HepG2 (cell line): ENCODE measurements around the gene SEBOX. TPM values are rescaled to one million over a fixed set of nuclear protein-coding genes. Genes with fewer than 3 reads are reported as not detected.

Source experiments
- BCL3 ChIP-seq: sonication (generic); formaldehyde crosslinking; IDR thresholded peaks from 2 replicates; pipeline ENCODE4 v1.5.1; 2020; ENCODE audit warnings: mild to moderate bottlenecking, missing genetic modification reagents, moderate library complexity
- CCAR2 ChIP-seq: fragments of 200-400 bp; formaldehyde crosslinking; optimal IDR thresholded peaks from 2 replicates; pipeline ENCODE3; 2018; ENCODE audit warnings: low read depth, mild to moderate bottlenecking, low read length, moderate library complexity
- CENPBD1 ChIP-seq: sonication (generic); formaldehyde crosslinking; IDR thresholded peaks from 2 replicates; pipeline ENCODE4 v1.8.0; 2022; ENCODE audit warnings: missing genetic modification reagents, low read depth, mild to moderate bottlenecking, borderline replicate concordance
- FOXO1 ChIP-seq: sonication (generic); formaldehyde crosslinking; IDR thresholded peaks from 2 replicates; pipeline ENCODE4 v1.4.0; 2020; ENCODE audit warnings: missing genetic modification reagents
- GRHL1 ChIP-seq: sonication (generic); formaldehyde crosslinking; conservative IDR thresholded peaks from 2 replicates; pipeline ENCODE4 v1.8.0; 2022; ENCODE audit warnings: missing genetic modification reagents
- IRF2 ChIP-seq: IDR thresholded peaks from 2 replicates; pipeline ENCODE4 v1.6.1; 2018; ENCODE audit warnings: missing genetic modification reagents, missing compliant biosample characterization
- MIER2 ChIP-seq: IDR thresholded peaks from 2 replicates; pipeline ENCODE4 v1.6.1; 2016; ENCODE audit warnings: missing biosample characterization, missing genetic modification reagents
- MTA3 ChIP-seq: sonication (generic); formaldehyde crosslinking; IDR thresholded peaks from 2 replicates; pipeline ENCODE4 v1.4.0; 2020; ENCODE audit warnings: missing genetic modification reagents
- NCOA1 ChIP-seq: sonication (generic); formaldehyde crosslinking; IDR thresholded peaks from 2 replicates; pipeline ENCODE4 v1.9.0; 2021; ENCODE audit warnings: missing genetic modification reagents
- NFE2 ChIP-seq: sonication (generic); formaldehyde crosslinking; IDR thresholded peaks from 2 replicates; pipeline ENCODE4 v1.4.0; 2020; ENCODE audit warnings: missing genetic modification reagents
- SKIL ChIP-seq: sonication (generic); formaldehyde crosslinking; IDR thresholded peaks from 2 replicates; pipeline ENCODE4 v1.8.0; 2022; ENCODE audit warnings: missing genetic modification reagents, mild to moderate bottlenecking, moderate library complexity, borderline replicate concordance
- SRSF1 ChIP-seq: fragments of 200-400 bp; formaldehyde crosslinking; optimal IDR thresholded peaks from 2 replicates; pipeline ENCODE3; 2017; ENCODE audit warnings: mild to moderate bottlenecking, low read depth, low read length, moderate library complexity
- TFE3 ChIP-seq: IDR thresholded peaks from 2 replicates; pipeline ENCODE4 v1.6.1; 2016
- TRIM24 ChIP-seq: sonication (generic); formaldehyde crosslinking; IDR thresholded peaks from 2 replicates; pipeline ENCODE4 v1.8.0; 2022; ENCODE audit warnings: mild to moderate bottlenecking, missing genetic modification reagents
- ZBTB7B ChIP-seq: sonication (generic); formaldehyde crosslinking; IDR thresholded peaks from 2 replicates; pipeline ENCODE4 v1.4.0; 2020; ENCODE audit warnings: missing genetic modification reagents
- ZKSCAN5 ChIP-seq: sonication (generic); formaldehyde crosslinking; IDR thresholded peaks from 2 replicates; pipeline ENCODE4 v1.5.1; 2020; ENCODE audit warnings: mild to moderate bottlenecking, missing genetic modification reagents
- ZKSCAN8 ChIP-seq: IDR thresholded peaks from 2 replicates; pipeline ENCODE4 v1.6.1; 2016; ENCODE audit warnings: borderline replicate concordance, missing genetic modification reagents, missing compliant biosample characterization
- ZMAT5 ChIP-seq: sonication (generic); formaldehyde crosslinking; IDR thresholded peaks from 2 replicates; pipeline ENCODE4 v1.5.0; 2020; ENCODE audit warnings: mild to moderate bottlenecking, low read depth, missing genetic modification reagents, borderline replicate concordance
- ZNF30 ChIP-seq: sonication (generic); formaldehyde crosslinking; IDR thresholded peaks from 2 replicates; pipeline ENCODE4 v1.5.0; 2020; ENCODE audit warnings: mild to moderate bottlenecking, missing genetic modification reagents
- ZNF441 ChIP-seq: sonication (generic); formaldehyde crosslinking; IDR thresholded peaks from 2 replicates; pipeline ENCODE4 v1.7.0; 2021; ENCODE audit warnings: missing genetic modification reagents, borderline replicate concordance
- ZNF782 ChIP-seq: sonication (generic); formaldehyde crosslinking; IDR thresholded peaks from 2 replicates; pipeline ENCODE4 v1.4.0; 2020; ENCODE audit warnings: missing genetic modification reagents, mild to moderate bottlenecking, borderline replicate concordance
- ZNF883 ChIP-seq: sonication (generic); formaldehyde crosslinking; IDR thresholded peaks from 2 replicates; pipeline ENCODE4 v1.5.1; 2020; ENCODE audit warnings: mild to moderate bottlenecking, missing genetic modification reagents; ENCODE audit errors: not compliant biosample characterization
- polyA plus RNA-seq, 8 experiments: library from polyadenylated mRNA; depleted of rRNA in 3 of 8; stranded (reverse) in 7 of 8; unstranded in 1 of 8; fragments of >200 nt; fragmentation: Illumina TruSeq in 4 of 8; extraction: Trizol in 4 of 8; gene quantifications; 2 replicates each; pipeline versions ENCODE4 v1.2.1 to v1.2.3, GENCODE V29; 2011 to 2016; ENCODE audit warnings: low read depth in 4 of 8, missing spikeins in 1 of 8, mixed read lengths in 1 of 8; ENCODE audit not compliant: insufficient read depth in 1 of 8
- total RNA-seq, 5 experiments: library from RNA; depleted of rRNA; stranded (reverse); fragments of >200 nt; fragmentation: Illumina TruSeq; extraction: Trizol; gene quantifications; 2 replicates each; pipeline ENCODE4 v1.2.3, GENCODE V29; 2016; ENCODE audit warnings: low read depth in 1 of 5

SEBOX gene
- total and polyA plus RNA-seq, 2 of the 13 experiments (the other 11 are each of a cell fraction or from before 2014, with no cell fraction given): not detected

GRCh38 chr17:28317966-28318758 lies 46.8 kb downstream of the SEBOX start (continued):
- 0 out of 2 replicates have a peak, but pooled peaks have one; percentile 89 for TF ChIP-seq ZNF30 (CRISPR knock-in tag)
- TF ChIP-seq SRSF1: no peak
- no peak for TF ChIP-seq CENPBD1 (CRISPR knock-in tag)
- no peak for TF ChIP-seq FOXO1
- no peak for TF ChIP-seq GRHL1 (CRISPR knock-in tag)
- TF ChIP-seq NFE2 (CRISPR knock-in tag): no peak
- TF ChIP-seq SKIL (CRISPR knock-in tag): 0 out of 2 replicates have a peak, but pooled peaks have one; percentile 21
- TF ChIP-seq MTA3 (CRISPR knock-in tag): no peak
- TF ChIP-seq ZBTB7B (CRISPR knock-in tag): 0 out of 2 replicates have a peak, but pooled peaks have one; percentile 47
- TF ChIP-seq CCAR2: no peak
- TF ChIP-seq MIER2 (CRISPR knock-in tag): 0 out of 2 replicates have a peak, but pooled peaks have one; percentile 9
- no peak for TF ChIP-seq ZNF441 (CRISPR knock-in tag)
- TF ChIP-seq TFE3 (CRISPR knock-in tag): no peak
- no peak for TF ChIP-seq IRF2 (CRISPR knock-in tag)
- TF ChIP-seq ZNF883 (CRISPR knock-in tag): peak; percentile 54
- TF ChIP-seq TRIM24 (CRISPR knock-in tag): no peak
- TF ChIP-seq ZNF782 (CRISPR knock-in tag): no peak
- TF ChIP-seq BCL3 (CRISPR knock-in tag): peak; percentile 47; the same call in 1 of the 2 replicates
- TF ChIP-seq NCOA1: 0 out of 2 replicates have a peak, but pooled peaks have one; percentile 49
- 0 out of 2 replicates have a peak, but pooled peaks have one; percentile 5 for TF ChIP-seq ZMAT5
- TF ChIP-seq ZKSCAN5 (CRISPR knock-in tag): no peak
- TF ChIP-seq ZKSCAN8 (CRISPR knock-in tag): no peak
